Thyroid gland (tissue), 4 donors: Measurements from ENCODE around the gene REEP1. TPM values are rescaled to one million over a fixed set of nuclear protein-coding genes. Genes with fewer than 3 reads are reported as not detected.

Experiments
- DNase-seq, 2 donors: peaks; one replicate each; pipeline ENCODE4 v3.0.0-alpha.2; 2019
- H3K27ac ChIP-seq, 3 donors: fragments of 200-600 bp; sonication (generic); 1 replicate in 2 of 3; 2 replicates in 1 of 3; pipeline ENCODE4 v1.5.1; 2016 to 2019; ENCODE audit warnings: mild to moderate bottlenecking in 1 of 3, moderate library complexity in 1 of 3
- H3K27me3 ChIP-seq: fragments of 200-600 bp; sonication (generic); one replicate; pipeline ENCODE4 v1.5.1; 2019
- H3K36me3 ChIP-seq, 2 donors: fragments of 200-600 bp; sonication (generic); one replicate each; pipeline ENCODE4 v1.5.1; 2016 to 2019
- H3K4me1 ChIP-seq, 2 donors: fragments of 200-600 bp; sonication (generic); one replicate each; pipeline ENCODE4 v1.5.1; 2017 to 2019
- H3K4me3 ChIP-seq, 3 donors: fragments of 200-600 bp; sonication (generic); replicated peaks in 1 of 3; 1 replicate in 2 of 3; 2 replicates in 1 of 3; pipeline ENCODE4 v1.5.1; 2016; ENCODE audit warnings: mild to moderate bottlenecking in 1 of 3
- H3K9me3 ChIP-seq: fragments of 200-600 bp; sonication (generic); one replicate; pipeline ENCODE4 v1.5.1; 2017
- POLR2A ChIP-seq, 2 donors: fragments of 450-650 bp; IDR thresholded peaks; one replicate each; pipeline ENCODE4 v1.6.1; 2017; ENCODE audit warnings: antibody characterized with exemption in 2 of 2, mild to moderate bottlenecking in 2 of 2, moderate library complexity in 1 of 2
- WGBS, 2 donors: methylation state at CpG; one replicate each; pipeline ENCODE4 v1.1.5; 2017; 5-methylcytosine and 5-hydroxymethylcytosine counted together
- intact Hi-C: fragments of 100-400 bp; cut with DNase I; formaldehyde crosslinking; loops from one replicate; pipeline ENCODE4 v1.15.1; 2023
- total RNA-seq, 4 donors: library from RNA; depleted of rRNA; stranded (reverse); fragments of >200 nt; gene quantifications; one replicate each; pipeline ENCODE4 v1.2.3, GENCODE V29; 2016
- TF ChIP-seq, protein P1 (sequence below), 6 experiments: fragments of 200-600 bp in 3 of 6; fragments of 450-650 bp in 3 of 6; sonication (generic) in 3 of 6; IDR thresholded peaks; one replicate each; pipeline ENCODE4 v1.5.1; 2016 to 2019; ENCODE audit warnings: antibody characterized with exemption in 6 of 6, mild to moderate bottlenecking in 2 of 6, inconsistent platforms in 1 of 6, moderate library complexity in 1 of 6

REEP1 gene
- total RNA-seq, 4 donors from 2014 or later, result 2.5 to 7.1 (median 5.5) TPM

GRCh38 chr2:86224645-86225355 lies 112.6 kb downstream of the REEP1 start:
- H3K36me3 ChIP-seq, result no peaks in the 10 kb centered on the region
- H3K4me3 ChIP-seq, result no peak overlapping the region
- no peaks in the 10 kb centered on the region for H3K27me3 ChIP-seq
- H3K9me3 ChIP-seq, result no peaks in the 10 kb centered on the region
- peak overlapping the region; percentile 28 to 68 (median 44) for H3K27ac ChIP-seq
- peaks cover 0 to 3% of the 10 kb centered on the region in 2 donors for H3K4me1 ChIP-seq
- TF ChIP-seq POLR2A (IDR thresholded peaks at IDR 0.05), result no peak
- TF ChIP-seq, protein P1, sequence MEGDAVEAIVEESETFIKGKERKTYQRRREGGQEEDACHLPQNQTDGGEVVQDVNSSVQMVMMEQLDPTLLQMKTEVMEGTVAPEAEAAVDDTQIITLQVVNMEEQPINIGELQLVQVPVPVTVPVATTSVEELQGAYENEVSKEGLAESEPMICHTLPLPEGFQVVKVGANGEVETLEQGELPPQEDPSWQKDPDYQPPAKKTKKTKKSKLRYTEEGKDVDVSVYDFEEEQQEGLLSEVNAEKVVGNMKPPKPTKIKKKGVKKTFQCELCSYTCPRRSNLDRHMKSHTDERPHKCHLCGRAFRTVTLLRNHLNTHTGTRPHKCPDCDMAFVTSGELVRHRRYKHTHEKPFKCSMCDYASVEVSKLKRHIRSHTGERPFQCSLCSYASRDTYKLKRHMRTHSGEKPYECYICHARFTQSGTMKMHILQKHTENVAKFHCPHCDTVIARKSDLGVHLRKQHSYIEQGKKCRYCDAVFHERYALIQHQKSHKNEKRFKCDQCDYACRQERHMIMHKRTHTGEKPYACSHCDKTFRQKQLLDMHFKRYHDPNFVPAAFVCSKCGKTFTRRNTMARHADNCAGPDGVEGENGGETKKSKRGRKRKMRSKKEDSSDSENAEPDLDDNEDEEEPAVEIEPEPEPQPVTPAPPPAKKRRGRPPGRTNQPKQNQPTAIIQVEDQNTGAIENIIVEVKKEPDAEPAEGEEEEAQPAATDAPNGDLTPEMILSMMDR (IDR thresholded peaks at IDR 0.05), result no peak
- 80 to 91% methylated on average over 8 to 9 of the region's 9 CpGs for WGBS, 2 donors
- intact Hi-C loops, result loop anchor here (10.0 kb wide), 1 partner anchor 140 kb away; no protein-coding TSS in a partner anchor
- no peak for DNase-seq

DNA sequence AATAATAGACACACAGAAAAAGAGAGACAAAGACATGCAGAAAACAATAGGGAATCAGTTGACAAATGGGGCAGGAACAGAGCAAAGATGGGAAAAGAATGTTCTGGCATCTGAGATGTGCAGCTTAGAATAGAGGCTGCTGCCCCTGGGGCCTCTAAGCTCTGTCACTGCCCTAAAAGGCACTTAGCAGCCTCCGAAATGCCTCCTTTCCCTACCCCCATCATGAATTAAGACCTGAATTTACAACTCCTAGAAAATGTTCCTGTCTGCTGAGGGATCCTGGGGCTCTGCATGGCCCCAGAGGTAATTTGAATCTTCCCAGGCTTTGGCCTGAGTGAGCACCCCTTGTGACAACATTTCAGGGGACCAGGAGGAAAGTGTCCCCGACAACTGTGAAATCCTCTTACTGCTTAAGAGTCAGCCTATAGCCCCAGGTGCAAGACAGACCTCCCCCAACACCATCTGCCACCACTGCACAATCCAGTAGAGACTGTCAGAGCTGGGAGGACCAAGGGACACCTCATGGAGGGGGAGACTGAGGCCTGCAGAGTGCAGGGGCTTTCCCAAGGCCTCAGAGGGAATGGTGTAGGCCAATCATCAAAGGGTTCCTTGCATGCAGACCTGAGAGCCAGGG lies 113.4 kb downstream of the REEP1 start:
- Histone ChIP-seq H3K27ac (peak overlapping the region in 2 of 3 donors; percentile 28 to 68), H3K9me3 (no peaks in the 10 kb centered on the region), H3K27me3 (no peaks in the 10 kb centered on the region), H3K4me3 (no peak overlapping the region), H3K36me3 (no peaks in the 10 kb centered on the region), H3K4me1 (peaks cover 0 to 3% of the 10 kb centered on the region in 2 donors)
- intact Hi-C loops, result loop anchor here (10.0 kb wide), 1 partner anchor 141 kb away; no protein-coding TSS in a partner anchor
- DNase-seq, result no peak
- WGBS, 2 donors, result 85 to 86% methylated on average over 2 of the region's 2 CpGs
- TF ChIP-seq POLR2A (IDR thresholded peaks at IDR 0.05), result no peak
- TF ChIP-seq, protein P1 (IDR thresholded peaks at IDR 0.05), result no peak

DNA sequence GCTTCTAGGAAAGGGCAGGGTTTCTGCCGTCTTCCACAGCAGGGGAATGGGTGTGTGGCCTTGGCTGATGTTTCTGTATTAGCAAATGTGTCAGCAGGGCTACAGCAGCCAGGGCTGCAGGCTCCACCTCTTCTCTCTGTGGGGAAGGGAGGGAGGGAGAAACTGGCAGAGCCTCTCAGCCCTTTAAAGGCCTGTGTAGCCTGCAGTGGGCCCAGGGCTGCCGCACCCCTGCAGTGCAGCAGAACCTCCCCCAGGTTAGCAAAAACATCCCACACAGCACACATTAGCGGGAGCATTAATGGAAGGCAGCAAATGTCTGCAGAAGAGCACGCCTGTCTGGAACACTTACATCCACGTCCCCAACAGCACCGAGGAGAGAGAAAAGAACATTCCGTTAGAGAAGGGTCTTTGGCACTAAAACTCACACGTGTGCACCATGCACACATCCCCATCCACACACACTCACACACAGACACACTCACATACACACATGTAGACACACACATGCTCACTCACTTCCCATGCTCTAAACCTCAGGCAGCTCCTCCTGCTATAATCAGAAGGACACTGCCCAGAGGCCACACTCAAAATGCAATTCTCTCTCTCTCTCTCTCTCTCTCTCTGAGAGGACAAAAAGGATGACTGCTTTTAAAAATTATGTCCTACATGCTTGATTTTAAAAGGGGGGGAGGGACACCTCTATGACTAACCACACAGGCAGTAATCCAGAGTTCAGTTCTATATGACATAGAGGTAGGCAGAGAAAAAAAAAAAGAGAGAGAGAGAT lies 114.1 kb downstream of the REEP1 start:
- Histone ChIP-seq H3K36me3 (no peaks in the 10 kb centered on the region), H3K9me3 (no peaks in the 10 kb centered on the region), H3K4me3 (no peak overlapping the region), H3K4me1 (peaks cover 0 to 3% of the 10 kb centered on the region in 2 donors), H3K27ac (peak overlapping the region in 1 of 3 donors; percentile 68), H3K27me3 (no peaks in the 10 kb centered on the region)
- TF ChIP-seq, protein P1 (IDR thresholded peaks at IDR 0.05), result no peak
- 58 to 67% methylated on average over 7 to 8 of the region's 8 CpGs for WGBS, 2 donors
- intact Hi-C loops, result loop anchor here (10.0 kb wide), 1 partner anchor 141 kb away; no protein-coding TSS in a partner anchor
- DNase-seq, result no peak

DNA sequence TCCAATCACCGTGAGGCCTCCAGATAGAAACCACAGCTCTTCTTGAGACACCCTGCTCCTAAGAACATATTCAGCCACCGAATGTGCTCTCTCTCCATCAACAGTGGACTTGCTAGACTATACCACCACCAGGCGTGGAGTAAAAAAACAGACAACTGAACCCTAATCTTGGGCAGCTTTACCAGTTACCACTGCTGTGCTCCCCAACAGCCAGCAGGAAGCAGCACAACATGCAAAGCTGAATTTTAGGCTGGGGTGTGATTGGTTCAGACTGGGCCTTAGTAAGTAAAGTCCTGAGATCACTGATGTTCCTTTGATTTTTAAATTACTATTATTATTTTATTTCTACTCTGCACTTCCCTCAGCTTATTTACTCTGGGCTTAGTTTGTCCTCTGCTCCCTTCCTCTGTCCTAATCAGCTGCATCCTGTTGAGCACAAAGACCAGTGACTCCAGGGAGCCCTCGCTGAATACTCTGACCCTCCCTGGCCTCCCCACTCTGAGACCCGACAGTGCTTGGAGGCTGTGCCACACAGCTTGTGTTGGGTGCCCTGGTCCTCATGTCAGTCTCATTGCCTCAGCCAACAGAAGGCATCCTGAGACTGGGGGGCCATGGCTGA lies 116.3 kb downstream of the REEP1 start:
- peak; percentile 21 to 51 for DNase-seq
- Histone ChIP-seq H3K27me3 (no peaks in the 10 kb centered on the region), H3K27ac (no peak overlapping the region), H3K4me1 (peaks cover 0 to 7% of the 10 kb centered on the region in 2 donors), H3K9me3 (no peaks in the 10 kb centered on the region), H3K36me3 (no peaks in the 10 kb centered on the region), H3K4me3 (no peak overlapping the region)
- no peak for TF ChIP-seq POLR2A (IDR thresholded peaks at IDR 0.05)
- TF ChIP-seq, protein P1 (IDR thresholded peaks at IDR 0.05), result peak; percentile 10 to 88 (median 69)
- intact Hi-C loops, result loop anchor here (10.0 kb wide), 1 partner anchor 144 kb away; no protein-coding TSS in a partner anchor
- 46 to 80% methylated on average over 5 of the region's 5 CpGs for WGBS, 2 donors
